SK-N-SH treated with all-trans-retinoic acid at 6 μM for 48 hours (cell line): ENCODE results near the gene GARIN1A.
A peak's percentile ranks its signal among the peaks of the same experiment; 100 is the strongest.

Experiments
- ATAC-seq: fragments of 200-7000 bp; cut with Tn5 transposase; 3 replicates; pipeline ENCODE4 v1.9.1; 2020; ENCODE audit warnings: mild to moderate bottlenecking, moderate library complexity
- ARNTL ChIP-seq: fragments of 450-650 bp; formaldehyde crosslinking; IDR thresholded peaks from 2 replicates; pipeline ENCODE4 v1.5.0; 2020; ENCODE audit warnings: low read depth, mild to moderate bottlenecking, moderate library complexity, borderline replicate concordance
- BACH2 ChIP-seq: fragments of 250-450 bp; sonication (Bioruptor Pico); IDR thresholded peaks from 2 replicates; pipeline ENCODE4 v1.9.0; 2021; ENCODE audit warnings: mild to moderate bottlenecking, borderline replicate concordance
- CSDC2 ChIP-seq: fragments of 250-450 bp; sonication (Bioruptor Pico); IDR thresholded peaks from 2 replicates; pipeline ENCODE4 v1.5.0; 2020; ENCODE audit warnings: mild to moderate bottlenecking, moderate library complexity
- ESRRG ChIP-seq: fragments of 250-450 bp; sonication (Bioruptor Pico); IDR thresholded peaks from 2 replicates; pipeline ENCODE4 v1.6.1; 2021; ENCODE audit warnings: mild to moderate bottlenecking
- GLIS3 ChIP-seq: fragments of 250-450 bp; sonication (Bioruptor Pico); IDR thresholded peaks from 2 replicates; pipeline ENCODE4 v1.5.0; 2020; ENCODE audit warnings: mild to moderate bottlenecking, moderate library complexity
- ISL1 ChIP-seq: fragments of 250-450 bp; sonication (Bioruptor Pico); IDR thresholded peaks from 2 replicates; pipeline ENCODE4 v2.1.2; 2022; ENCODE audit warnings: mild to moderate bottlenecking, moderate library complexity
- PPARA ChIP-seq: fragments of 250-450 bp; sonication (Bioruptor Pico); IDR thresholded peaks from 2 replicates; pipeline ENCODE4 v1.5.0; 2020; ENCODE audit warnings: mild to moderate bottlenecking, borderline replicate concordance
- RARB ChIP-seq: fragments of 250-450 bp; sonication (Bioruptor Pico); IDR thresholded peaks from 2 replicates; pipeline ENCODE4 v1.8.0; 2021; ENCODE audit warnings: mild to moderate bottlenecking, moderate library complexity
- SNAI2 ChIP-seq: fragments of 250-450 bp; sonication (Bioruptor Pico); IDR thresholded peaks from 2 replicates; pipeline ENCODE4 v1.5.0; 2020; ENCODE audit warnings: mild to moderate bottlenecking, moderate library complexity
- TCF4 ChIP-seq: fragments of 250-450 bp; sonication (Bioruptor Pico); IDR thresholded peaks from 2 replicates; pipeline ENCODE4 v1.8.0; 2021; ENCODE audit warnings: mild to moderate bottlenecking, moderate library complexity, borderline replicate concordance
- TOX ChIP-seq: fragments of 250-450 bp; sonication (Bioruptor Pico); IDR thresholded peaks from 2 replicates; pipeline ENCODE4 v1.8.0; 2021; ENCODE audit warnings: mild to moderate bottlenecking, moderate library complexity, borderline replicate concordance
- ZC3H10 ChIP-seq: fragments of 250-450 bp; sonication (Bioruptor Pico); IDR thresholded peaks from 2 replicates; pipeline ENCODE4 v1.5.1; 2021; ENCODE audit warnings: mild to moderate bottlenecking, moderate library complexity
- ZFP3 ChIP-seq: fragments of 250-450 bp; sonication (Bioruptor Pico); IDR thresholded peaks from 2 replicates; pipeline ENCODE4 v1.5.0; 2020; ENCODE audit warnings: mild to moderate bottlenecking, moderate library complexity
- ZFP30 ChIP-seq: fragments of 450-650 bp; formaldehyde crosslinking; IDR thresholded peaks from 2 replicates; pipeline ENCODE4 v1.5.0; 2022; ENCODE audit warnings: mild to moderate bottlenecking, moderate library complexity
- ZNF565 ChIP-seq: fragments of 450-650 bp; formaldehyde crosslinking; conservative IDR thresholded peaks from 2 replicates; pipeline ENCODE4 v1.5.0; 2020; ENCODE audit warnings: low read depth, mild to moderate bottlenecking, moderate library complexity
- ZNF70 ChIP-seq: fragments of 450-650 bp; formaldehyde crosslinking; IDR thresholded peaks from 2 replicates; pipeline ENCODE4 v1.5.0; 2020; ENCODE audit warnings: mild to moderate bottlenecking, moderate library complexity
- ZNF8 ChIP-seq: fragments of 450-650 bp; formaldehyde crosslinking; IDR thresholded peaks from 2 replicates; pipeline ENCODE4 v1.5.0; 2020; ENCODE audit warnings: mild to moderate bottlenecking, moderate library complexity
- TF ChIP-seq, protein P1 (sequence below): fragments of 250-450 bp; sonication (Bioruptor Pico); IDR thresholded peaks from 2 replicates; pipeline ENCODE4 v1.5.0; 2020; ENCODE audit warnings: mild to moderate bottlenecking, moderate library complexity
- TF ChIP-seq, protein P2 (sequence below): fragments of 250-450 bp; sonication (Bioruptor Pico); IDR thresholded peaks from 2 replicates; pipeline ENCODE4 v1.8.0; 2020; ENCODE audit warnings: mild to moderate bottlenecking, moderate library complexity, borderline replicate concordance
- TF ChIP-seq, protein P3 (sequence below): fragments of 250-450 bp; sonication (Bioruptor Pico); IDR thresholded peaks from 2 replicates; pipeline ENCODE4 v1.5.1; 2021; ENCODE audit warnings: mild to moderate bottlenecking, moderate library complexity
- TF ChIP-seq, protein P4 (sequence below): fragments of 250-450 bp; sonication (Bioruptor Pico); IDR thresholded peaks from 2 replicates; pipeline ENCODE4 v1.8.0; 2021; ENCODE audit warnings: low read depth, mild to moderate bottlenecking, moderate library complexity, borderline replicate concordance

GARIN1A gene

DNA sequence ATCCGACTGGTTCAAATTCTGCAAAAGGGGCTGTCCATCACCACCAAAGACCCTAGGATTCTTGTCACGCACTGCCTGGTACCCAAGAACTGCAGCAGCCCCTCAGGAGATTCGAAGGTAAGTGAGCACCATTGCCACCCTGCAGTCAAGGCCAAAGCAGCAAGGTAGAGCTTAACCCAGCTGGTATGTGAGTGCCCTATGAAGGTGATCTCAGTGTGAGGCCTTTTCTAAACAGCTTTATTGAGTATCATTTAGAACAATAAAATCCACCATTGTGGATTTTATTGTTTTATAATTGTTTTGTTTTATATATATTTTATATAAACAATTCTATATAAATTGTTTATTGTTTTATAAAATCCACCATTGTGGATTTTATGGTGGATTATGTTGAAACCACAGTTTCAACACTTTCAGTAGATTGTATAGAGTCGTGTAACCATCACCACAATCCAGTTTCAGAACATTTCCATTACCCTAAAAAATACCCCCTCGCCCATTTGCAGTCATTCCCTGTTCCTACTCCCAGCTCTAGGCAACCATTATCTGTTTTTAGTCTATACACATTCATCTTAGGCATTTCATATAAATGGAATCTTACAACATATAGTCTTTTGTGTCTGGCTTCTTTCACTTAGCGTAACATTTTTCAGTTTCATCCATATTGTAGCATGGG, 47.0 kb downstream of the GARIN1A start:
- no peak for TF ChIP-seq ZNF8 (CRISPR knock-in tag)
- no peak for TF ChIP-seq ZNF565
- TF ChIP-seq GLIS3 (CRISPR knock-in tag) = no peak
- TF ChIP-seq, protein P1, sequence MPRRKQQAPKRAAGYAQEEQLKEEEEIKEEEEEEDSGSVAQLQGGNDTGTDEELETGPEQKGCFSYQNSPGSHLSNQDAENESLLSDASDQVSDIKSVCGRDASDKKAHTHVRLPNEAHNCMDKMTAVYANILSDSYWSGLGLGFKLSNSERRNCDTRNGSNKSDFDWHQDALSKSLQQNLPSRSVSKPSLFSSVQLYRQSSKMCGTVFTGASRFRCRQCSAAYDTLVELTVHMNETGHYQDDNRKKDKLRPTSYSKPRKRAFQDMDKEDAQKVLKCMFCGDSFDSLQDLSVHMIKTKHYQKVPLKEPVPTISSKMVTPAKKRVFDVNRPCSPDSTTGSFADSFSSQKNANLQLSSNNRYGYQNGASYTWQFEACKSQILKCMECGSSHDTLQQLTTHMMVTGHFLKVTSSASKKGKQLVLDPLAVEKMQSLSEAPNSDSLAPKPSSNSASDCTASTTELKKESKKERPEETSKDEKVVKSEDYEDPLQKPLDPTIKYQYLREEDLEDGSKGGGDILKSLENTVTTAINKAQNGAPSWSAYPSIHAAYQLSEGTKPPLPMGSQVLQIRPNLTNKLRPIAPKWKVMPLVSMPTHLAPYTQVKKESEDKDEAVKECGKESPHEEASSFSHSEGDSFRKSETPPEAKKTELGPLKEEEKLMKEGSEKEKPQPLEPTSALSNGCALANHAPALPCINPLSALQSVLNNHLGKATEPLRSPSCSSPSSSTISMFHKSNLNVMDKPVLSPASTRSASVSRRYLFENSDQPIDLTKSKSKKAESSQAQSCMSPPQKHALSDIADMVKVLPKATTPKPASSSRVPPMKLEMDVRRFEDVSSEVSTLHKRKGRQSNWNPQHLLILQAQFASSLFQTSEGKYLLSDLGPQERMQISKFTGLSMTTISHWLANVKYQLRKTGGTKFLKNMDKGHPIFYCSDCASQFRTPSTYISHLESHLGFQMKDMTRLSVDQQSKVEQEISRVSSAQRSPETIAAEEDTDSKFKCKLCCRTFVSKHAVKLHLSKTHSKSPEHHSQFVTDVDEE = no peak
- TF ChIP-seq TOX (CRISPR knock-in tag) = no peak
- TF ChIP-seq ZNF70 (CRISPR knock-in tag) = no peak
- TF ChIP-seq ARNTL (CRISPR knock-in tag) = no peak
- no peak for TF ChIP-seq CSDC2 (CRISPR knock-in tag)
- no peak for TF ChIP-seq TCF4 (CRISPR knock-in tag)
- no peak for TF ChIP-seq ESRRG
- no peak for TF ChIP-seq SNAI2 (CRISPR knock-in tag)
- no peak for TF ChIP-seq BACH2
- no peak for TF ChIP-seq ZC3H10 (CRISPR knock-in tag)
- TF ChIP-seq, protein P2, sequence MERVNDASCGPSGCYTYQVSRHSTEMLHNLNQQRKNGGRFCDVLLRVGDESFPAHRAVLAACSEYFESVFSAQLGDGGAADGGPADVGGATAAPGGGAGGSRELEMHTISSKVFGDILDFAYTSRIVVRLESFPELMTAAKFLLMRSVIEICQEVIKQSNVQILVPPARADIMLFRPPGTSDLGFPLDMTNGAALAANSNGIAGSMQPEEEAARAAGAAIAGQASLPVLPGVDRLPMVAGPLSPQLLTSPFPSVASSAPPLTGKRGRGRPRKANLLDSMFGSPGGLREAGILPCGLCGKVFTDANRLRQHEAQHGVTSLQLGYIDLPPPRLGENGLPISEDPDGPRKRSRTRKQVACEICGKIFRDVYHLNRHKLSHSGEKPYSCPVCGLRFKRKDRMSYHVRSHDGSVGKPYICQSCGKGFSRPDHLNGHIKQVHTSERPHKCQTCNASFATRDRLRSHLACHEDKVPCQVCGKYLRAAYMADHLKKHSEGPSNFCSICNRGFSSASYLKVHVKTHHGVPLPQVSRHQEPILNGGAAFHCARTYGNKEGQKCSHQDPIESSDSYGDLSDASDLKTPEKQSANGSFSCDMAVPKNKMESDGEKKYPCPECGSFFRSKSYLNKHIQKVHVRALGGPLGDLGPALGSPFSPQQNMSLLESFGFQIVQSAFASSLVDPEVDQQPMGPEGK (CRISPR knock-in tag) = no peak
- no peak for TF ChIP-seq RARB (CRISPR knock-in tag)
- TF ChIP-seq ZFP30 = no peak
- TF ChIP-seq, protein P3, sequence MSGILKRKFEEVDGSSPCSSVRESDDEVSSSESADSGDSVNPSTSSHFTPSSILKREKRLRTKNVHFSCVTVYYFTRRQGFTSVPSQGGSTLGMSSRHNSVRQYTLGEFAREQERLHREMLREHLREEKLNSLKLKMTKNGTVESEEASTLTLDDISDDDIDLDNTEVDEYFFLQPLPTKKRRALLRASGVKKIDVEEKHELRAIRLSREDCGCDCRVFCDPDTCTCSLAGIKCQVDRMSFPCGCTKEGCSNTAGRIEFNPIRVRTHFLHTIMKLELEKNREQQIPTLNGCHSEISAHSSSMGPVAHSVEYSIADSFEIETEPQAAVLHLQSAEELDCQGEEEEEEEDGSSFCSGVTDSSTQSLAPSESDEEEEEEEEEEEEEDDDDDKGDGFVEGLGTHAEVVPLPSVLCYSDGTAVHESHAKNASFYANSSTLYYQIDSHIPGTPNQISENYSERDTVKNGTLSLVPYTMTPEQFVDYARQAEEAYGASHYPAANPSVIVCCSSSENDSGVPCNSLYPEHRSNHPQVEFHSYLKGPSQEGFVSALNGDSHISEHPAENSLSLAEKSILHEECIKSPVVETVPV = no peak
- TF ChIP-seq ZFP3 (CRISPR knock-in tag) = no peak
- no peak for TF ChIP-seq ISL1 (CRISPR knock-in tag)
- TF ChIP-seq, protein P4, sequence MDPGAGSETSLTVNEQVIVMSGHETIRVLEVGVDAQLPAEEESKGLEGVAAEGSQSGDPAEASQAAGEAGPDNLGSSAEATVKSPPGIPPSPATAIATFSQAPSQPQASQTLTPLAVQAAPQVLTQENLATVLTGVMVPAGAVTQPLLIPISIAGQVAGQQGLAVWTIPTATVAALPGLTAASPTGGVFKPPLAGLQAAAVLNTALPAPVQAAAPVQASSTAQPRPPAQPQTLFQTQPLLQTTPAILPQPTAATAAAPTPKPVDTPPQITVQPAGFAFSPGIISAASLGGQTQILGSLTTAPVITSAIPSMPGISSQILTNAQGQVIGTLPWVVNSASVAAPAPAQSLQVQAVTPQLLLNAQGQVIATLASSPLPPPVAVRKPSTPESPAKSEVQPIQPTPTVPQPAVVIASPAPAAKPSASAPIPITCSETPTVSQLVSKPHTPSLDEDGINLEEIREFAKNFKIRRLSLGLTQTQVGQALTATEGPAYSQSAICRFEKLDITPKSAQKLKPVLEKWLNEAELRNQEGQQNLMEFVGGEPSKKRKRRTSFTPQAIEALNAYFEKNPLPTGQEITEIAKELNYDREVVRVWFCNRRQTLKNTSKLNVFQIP (CRISPR knock-in tag) = no peak
- ATAC-seq = no peak

DNA sequence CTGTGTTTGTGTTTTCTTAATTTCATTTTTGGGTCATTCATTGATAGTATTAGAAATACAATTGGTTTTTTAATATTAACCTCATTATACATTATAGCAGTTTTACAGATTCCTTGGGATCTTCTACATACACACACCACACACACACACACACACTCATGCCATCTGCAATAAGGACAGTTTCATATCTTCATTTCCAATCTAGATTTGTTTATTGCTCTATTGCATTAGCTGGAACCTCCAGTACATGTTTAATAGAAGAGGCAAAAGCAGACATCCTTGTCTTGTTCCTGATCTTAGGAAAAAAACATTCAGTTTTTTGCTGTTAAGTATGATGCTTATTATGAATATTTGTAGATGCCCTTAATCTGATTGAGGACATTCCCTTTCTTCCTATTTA, 49.3 kb downstream of the GARIN1A start:
- no peak for ATAC-seq
- TF ChIP-seq TCF4 (CRISPR knock-in tag) (peak; percentile 68), PPARA (CRISPR knock-in tag) (no peak), RARB (CRISPR knock-in tag) (no peak)
